Coronary artery (tissue), 2 donors: ENCODE measurements around the gene NFKBIE.

Experiments
- DNase-seq: peaks from one replicate; pipeline ENCODE4 v3.0.0-alpha.2; 2017; ENCODE audit warnings: low spot score
- H3K27ac ChIP-seq, 2 donors: fragments of 200-600 bp; sonication (generic); one replicate each; pipeline ENCODE4 v1.5.1; 2016 to 2019
- H3K4me3 ChIP-seq: fragments of 200-600 bp; sonication (generic); 2 replicates; pipeline ENCODE4 v1.5.1; 2016; ENCODE audit warnings: mild to moderate bottlenecking, moderate library complexity
- TF ChIP-seq, protein P1 (sequence below): fragments of 200-600 bp; sonication (generic); IDR thresholded peaks from one replicate; pipeline ENCODE4 v1.5.1; 2019; ENCODE audit warnings: antibody characterized with exemption

The NFKBIE gene

DNA sequence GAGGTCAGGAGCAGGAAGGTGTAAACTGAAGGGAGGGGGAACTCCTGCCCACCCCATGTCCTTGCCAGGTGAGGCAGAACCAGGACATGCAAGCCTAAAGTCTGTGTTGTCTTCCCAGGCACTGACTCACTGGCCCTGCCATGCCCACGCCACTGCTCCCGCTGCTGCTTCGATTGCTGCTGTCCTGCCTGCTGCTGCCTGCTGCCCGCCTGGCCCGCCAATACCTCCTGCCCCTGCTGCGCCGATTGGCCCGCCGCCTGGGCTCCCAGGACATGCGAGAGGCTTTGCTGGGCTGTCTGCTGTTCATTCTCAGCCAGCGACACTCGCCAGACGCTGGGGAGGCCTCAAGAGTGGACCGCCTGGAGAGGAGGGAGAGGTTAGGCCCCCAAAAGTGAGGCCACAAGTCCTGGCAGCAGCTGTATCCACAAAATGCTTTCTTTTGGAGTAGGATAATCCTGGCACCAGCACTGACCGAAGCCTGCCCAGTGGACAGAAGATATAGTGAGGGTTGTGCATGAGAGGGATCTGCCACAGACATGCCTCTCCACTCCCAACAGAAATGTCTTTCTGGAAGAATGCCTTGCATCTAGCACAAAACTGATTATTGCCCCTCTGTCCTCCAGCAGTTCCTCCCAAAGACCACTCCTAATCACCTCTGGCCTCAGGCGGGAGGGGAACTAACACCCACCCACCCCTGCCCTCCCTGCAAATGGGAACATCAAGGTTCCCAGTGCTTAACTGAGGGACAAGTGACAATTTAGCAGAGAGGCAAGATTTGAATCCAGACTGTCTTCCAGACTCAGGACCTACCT, 47.8 kb downstream of the NFKBIE start:
- DNase-seq: peak; percentile 91
- peak overlapping the region; percentile 13 for H3K4me3 ChIP-seq
- H3K27ac ChIP-seq: peak overlapping the region; percentile 91 to 99
- TF ChIP-seq, protein P1, sequence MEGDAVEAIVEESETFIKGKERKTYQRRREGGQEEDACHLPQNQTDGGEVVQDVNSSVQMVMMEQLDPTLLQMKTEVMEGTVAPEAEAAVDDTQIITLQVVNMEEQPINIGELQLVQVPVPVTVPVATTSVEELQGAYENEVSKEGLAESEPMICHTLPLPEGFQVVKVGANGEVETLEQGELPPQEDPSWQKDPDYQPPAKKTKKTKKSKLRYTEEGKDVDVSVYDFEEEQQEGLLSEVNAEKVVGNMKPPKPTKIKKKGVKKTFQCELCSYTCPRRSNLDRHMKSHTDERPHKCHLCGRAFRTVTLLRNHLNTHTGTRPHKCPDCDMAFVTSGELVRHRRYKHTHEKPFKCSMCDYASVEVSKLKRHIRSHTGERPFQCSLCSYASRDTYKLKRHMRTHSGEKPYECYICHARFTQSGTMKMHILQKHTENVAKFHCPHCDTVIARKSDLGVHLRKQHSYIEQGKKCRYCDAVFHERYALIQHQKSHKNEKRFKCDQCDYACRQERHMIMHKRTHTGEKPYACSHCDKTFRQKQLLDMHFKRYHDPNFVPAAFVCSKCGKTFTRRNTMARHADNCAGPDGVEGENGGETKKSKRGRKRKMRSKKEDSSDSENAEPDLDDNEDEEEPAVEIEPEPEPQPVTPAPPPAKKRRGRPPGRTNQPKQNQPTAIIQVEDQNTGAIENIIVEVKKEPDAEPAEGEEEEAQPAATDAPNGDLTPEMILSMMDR: no peak

DNA sequence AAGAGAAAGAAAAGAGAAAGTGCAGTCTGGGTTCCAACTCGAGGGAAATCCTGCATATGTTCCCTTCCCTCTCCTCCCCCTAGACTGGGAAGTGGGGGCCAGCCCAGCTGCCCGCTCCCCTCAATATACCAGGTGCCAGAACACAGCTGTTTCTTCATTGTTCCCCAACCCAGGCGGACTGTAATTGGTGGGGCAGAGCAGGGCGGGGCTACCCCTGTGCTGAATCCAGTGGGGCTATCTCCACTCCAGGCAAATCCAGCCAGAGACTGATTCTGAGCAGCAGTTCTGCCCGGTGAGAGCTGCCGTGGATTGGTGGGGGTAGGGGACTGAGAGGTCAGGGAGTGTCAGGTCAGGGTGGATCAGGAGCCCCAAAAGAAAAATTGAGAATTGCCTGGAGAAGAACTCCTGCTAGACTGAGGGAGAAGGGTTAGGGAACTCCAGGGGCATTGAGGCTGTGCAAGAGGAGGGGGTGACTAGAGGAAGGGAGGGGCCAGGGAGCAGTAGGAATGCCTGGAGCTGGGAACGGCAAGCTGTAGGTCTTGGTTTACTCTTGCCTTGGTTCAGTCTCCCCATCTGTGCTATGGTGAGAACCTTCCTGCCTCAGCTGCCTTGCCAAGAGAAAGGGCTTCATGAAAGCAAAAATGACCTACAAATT, 48.5 kb downstream of the NFKBIE start, which contains the start of gene MYMX:
TSS of gene MYMX (plus strand) at position 250 of the 655 bp plus-strand sequence. CDS start 546 bp downstream, outside the sequence.
- Histone ChIP-seq H3K4me3 (peak within 1 kb of the TSS; percentile 33), H3K27ac (peak within 1 kb of the TSS; percentile 91 to 99)
- TF ChIP-seq, protein P1: no peak
- no peak for DNase-seq

DNA sequence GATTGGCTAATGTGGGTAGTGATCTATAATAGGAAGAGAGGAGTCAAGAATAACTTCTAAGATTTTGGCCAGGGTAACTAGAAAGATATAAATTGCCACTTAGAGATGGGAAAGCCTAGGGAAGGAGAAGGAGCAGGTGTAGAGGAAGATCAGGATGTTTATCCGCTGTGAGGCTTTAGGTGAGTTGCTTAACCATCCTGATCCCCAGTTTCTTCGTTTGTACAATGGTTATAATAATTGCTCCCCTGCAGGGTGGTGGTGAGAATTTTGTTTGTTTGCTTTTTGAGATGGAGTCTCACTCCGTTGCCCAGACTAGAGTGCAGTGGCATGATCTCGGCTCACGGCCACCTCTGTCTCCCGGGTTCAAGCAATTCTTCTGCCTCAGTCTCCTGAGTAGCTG, 51.0 kb downstream of the NFKBIE start:
- H3K27ac ChIP-seq: no peak overlapping the region
- DNase-seq: no peak
- TF ChIP-seq, protein P1: no peak
- no peak overlapping the region for H3K4me3 ChIP-seq

DNA sequence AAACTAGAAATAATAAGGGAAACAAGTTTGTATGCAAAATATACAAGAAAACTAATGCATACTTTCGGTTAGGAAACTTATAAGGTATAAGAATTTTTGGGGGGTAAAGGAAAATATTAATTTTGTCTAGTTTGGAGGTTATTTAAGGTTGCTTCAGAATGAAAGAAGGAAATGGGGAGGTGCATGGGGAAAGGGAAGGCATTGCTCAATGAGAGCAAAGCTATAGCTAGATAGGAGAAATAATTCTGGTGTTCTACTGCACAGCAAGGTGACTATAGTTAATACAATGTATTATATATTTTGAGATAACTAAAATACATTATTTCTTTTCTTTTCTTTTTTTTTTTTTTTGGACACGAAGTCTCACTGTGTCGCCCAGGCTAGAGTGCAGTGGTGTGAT, 54.1 kb downstream of the NFKBIE start:
- TF ChIP-seq, protein P1: no peak
- DNase-seq: no peak
- H3K4me3 ChIP-seq: no peak overlapping the region
- H3K27ac ChIP-seq: no peak overlapping the region
